Retinal pigment epithelial cell (primary cell): ENCODE data around the gene LAMC2.
"Not testable (repeated sequence)": the region's sequence is repeated elsewhere in the genome, so short reads cannot be mapped to it uniquely, and the experiment has no call there.

Experiments used
- DNase-seq: peaks from one replicate; pipeline ENCODE4 v3.0.0-alpha.2; 2010; ENCODE audit warnings: low read depth
- H3K4me3 ChIP-seq: 2 replicates; pipeline ENCODE4 v1.5.1; 2011; ENCODE audit warnings: mild to moderate bottlenecking, low read length, control low read depth, moderate library complexity
- TF ChIP-seq, protein P1 (sequence below): conservative IDR thresholded peaks from 2 replicates; pipeline ENCODE4 v1.5.1; 2011; ENCODE audit warnings: low read depth, low read length, control low read depth, inconsistent platforms

Gene LAMC2

DNA sequence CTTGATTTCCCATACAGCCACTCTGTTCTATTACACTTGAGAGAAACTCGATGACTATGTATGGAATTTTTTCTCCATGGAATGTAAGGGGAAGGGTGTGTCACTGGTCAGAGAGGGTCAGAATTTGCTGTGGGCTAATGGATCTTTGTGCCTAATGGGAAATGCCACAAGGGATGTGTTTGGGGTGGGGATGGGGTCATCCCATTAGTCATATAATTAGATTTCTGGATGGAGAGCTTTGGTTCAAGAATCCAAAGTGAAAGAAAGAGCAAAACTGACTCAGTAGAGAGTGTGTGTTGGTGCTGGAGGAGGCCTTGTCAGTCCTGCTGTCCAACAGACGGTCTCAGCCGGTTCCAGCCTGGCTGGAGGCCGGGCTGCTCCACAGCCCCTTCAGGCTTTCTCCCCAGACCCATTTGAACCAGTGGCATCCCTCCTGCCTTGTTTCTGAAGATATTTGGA, 86.4 kb downstream of the LAMC2 start:
- TF ChIP-seq, protein P1, sequence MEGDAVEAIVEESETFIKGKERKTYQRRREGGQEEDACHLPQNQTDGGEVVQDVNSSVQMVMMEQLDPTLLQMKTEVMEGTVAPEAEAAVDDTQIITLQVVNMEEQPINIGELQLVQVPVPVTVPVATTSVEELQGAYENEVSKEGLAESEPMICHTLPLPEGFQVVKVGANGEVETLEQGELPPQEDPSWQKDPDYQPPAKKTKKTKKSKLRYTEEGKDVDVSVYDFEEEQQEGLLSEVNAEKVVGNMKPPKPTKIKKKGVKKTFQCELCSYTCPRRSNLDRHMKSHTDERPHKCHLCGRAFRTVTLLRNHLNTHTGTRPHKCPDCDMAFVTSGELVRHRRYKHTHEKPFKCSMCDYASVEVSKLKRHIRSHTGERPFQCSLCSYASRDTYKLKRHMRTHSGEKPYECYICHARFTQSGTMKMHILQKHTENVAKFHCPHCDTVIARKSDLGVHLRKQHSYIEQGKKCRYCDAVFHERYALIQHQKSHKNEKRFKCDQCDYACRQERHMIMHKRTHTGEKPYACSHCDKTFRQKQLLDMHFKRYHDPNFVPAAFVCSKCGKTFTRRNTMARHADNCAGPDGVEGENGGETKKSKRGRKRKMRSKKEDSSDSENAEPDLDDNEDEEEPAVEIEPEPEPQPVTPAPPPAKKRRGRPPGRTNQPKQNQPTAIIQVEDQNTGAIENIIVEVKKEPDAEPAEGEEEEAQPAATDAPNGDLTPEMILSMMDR: no peak
- DNase-seq: peak; percentile 73
- H3K4me3 ChIP-seq: no peak overlapping the region

DNA sequence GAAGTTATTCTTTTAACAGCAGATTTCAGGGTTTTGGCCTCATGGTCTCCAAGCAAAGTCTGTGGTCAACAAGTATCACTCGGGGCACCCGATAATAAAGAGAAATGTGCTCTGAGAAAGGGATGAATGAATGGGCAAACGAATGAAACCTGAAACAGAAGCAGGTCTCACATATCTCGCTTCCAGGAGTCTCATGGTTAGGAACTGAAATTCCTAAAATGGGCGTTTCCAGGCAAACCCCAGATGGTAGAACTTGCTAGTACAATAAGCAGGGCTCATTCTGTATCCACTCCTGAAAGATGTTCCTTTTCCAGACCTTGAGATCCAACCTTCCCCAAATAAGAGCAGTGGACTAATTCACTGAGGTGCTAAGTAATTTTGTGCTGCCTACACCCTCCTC, 87.2 kb downstream of the LAMC2 start:
- no peak overlapping the region for H3K4me3 ChIP-seq
- TF ChIP-seq, protein P1: no peak
- no peak for DNase-seq

GRCh38 chr1:183273984-183274383, 87.9 kb downstream of the LAMC2 start:
- not testable (repeated sequence) for DNase-seq, H3K4me3 ChIP-seq

- DNase-seq: no peak
- no peak overlapping the region for H3K4me3 ChIP-seq
- TF ChIP-seq, protein P1: no peak
Observed at GRCh38 chr1:183274836-183275235, 88.8 kb downstream of the LAMC2 start.

DNA sequence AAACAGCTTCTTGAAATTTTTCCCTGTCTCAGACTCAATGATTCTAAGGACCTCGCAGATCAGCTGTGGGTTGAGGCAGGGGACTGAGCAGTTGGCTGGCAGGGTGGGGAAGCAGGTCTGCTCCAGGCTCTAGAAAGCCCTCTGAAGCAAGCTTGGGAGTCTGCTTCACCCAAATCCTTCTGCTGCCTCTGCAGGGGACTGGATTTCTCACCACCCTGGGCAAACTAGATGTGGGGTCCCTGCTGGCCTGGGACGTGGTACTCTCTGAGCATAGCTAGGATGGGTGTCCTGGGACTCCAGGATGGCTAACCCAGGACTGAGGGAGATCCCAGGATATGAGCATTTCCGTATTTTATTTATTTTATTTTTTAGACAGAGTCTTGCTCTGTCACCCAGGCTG, 89.3 kb downstream of the LAMC2 start:
- H3K4me3 ChIP-seq: no peak overlapping the region
- TF ChIP-seq, protein P1: no peak
- DNase-seq: no peak

DNA sequence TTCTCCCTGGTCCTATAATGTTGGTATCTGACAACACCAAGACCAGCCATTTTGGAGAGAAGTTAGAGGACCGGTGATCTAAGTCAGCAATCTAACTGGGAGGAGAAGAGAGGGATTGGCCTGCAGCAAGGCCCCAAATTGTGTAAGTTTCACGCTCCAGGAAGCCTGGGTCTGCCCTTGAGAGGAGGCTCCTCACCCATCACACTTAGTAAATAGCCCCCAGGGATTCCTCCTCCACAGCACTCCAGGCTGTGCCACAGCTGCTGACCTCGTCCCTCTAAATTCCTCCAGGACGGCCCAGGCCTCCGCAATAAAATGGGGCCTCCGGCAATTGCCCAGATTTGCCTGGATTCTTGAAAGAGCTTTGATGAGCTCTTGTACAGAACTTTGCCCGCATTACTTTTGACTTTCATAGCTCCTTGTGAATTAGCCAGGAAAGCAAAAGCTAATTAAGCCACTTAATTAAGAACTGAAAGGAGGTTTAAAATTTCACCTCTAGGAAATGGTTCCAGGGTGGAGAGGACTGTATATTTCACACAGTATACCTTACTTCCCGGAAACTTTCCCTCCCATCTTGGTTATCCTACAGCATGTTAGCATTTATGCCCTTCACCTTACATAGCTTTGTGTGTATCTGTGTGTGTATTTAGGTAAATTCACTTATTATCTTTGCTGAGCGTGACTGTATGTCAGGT, 90.5 kb downstream of the LAMC2 start:
- no peak for DNase-seq
- TF ChIP-seq, protein P1: no peak
- no peak overlapping the region for H3K4me3 ChIP-seq

- TF ChIP-seq, protein P1: no peak
- H3K4me3 ChIP-seq: no peak overlapping the region
- DNase-seq: peak; percentile 56
Observed at GRCh38 chr1:183277821-183278738, 92.0 kb downstream of the LAMC2 start.
